Measurements from ENCODE around the gene PAM. TPM values are rescaled to one million over a fixed set of nuclear protein-coding genes. Genes with fewer than 3 reads are reported as not detected.
"Not testable (repeated sequence)": the region's sequence is repeated elsewhere in the genome, so short reads cannot be mapped to it uniquely, and the experiment has no call there.

PAM gene
- total RNA-seq, 1 donor from 2014 or later = 136 TPM

- H3K36me3 ChIP-seq = no peaks in the 10 kb centered on the region
- no peak for TF ChIP-seq POLR2A (IDR thresholded peaks at IDR 0.05)
- no peak for TF ChIP-seq CTCF (IDR thresholded peaks at IDR 0.05)
- TF ChIP-seq POLR2AphosphoS5 (IDR thresholded peaks at IDR 0.05; ENCODE audit: insufficient read depth in 1 of 2, low read depth in 1 of 2) = no peak
- H3K4me3 ChIP-seq = no peak overlapping the region
- intact Hi-C loops (cut with DNase I) = no loop called here
- no peaks in the 10 kb centered on the region for H3K4me1 ChIP-seq
- H3K27ac ChIP-seq = no peak overlapping the region
- DNase-seq (ENCODE audit: extremely low spot score in 2 of 2) = no peak
- H3K27me3 ChIP-seq = no peaks in the 10 kb centered on the region
- H3K9me3 ChIP-seq = no peaks in the 10 kb centered on the region
Observed at GRCh38 chr5:102998224-102998623, 243.1 kb downstream of the PAM start.

- DNase-seq (ENCODE audit: extremely low spot score in 2 of 2) = no peak
- intact Hi-C loops (cut with DNase I) = no loop called here
- no peak overlapping the region for H3K4me3 ChIP-seq
- TF ChIP-seq POLR2A (IDR thresholded peaks at IDR 0.05) = no peak
- no peak for TF ChIP-seq POLR2AphosphoS5 (IDR thresholded peaks at IDR 0.05; ENCODE audit: insufficient read depth in 1 of 2, low read depth in 1 of 2)
- no peak for TF ChIP-seq CTCF (IDR thresholded peaks at IDR 0.05)
- no peaks in the 10 kb centered on the region for H3K27me3 ChIP-seq
- no peak overlapping the region for H3K27ac ChIP-seq
- H3K9me3 ChIP-seq = no peaks in the 10 kb centered on the region
- no peaks in the 10 kb centered on the region for H3K4me1 ChIP-seq
- H3K36me3 ChIP-seq = no peaks in the 10 kb centered on the region
Observed at GRCh38 chr5:102999191-102999590, 244.1 kb downstream of the PAM start.

GRCh38 chr5:102999621-103000020 lies 244.5 kb downstream of the PAM start:
- DNase-seq (ENCODE audit: extremely low spot score in 2 of 2); H3K27me3 ChIP-seq; intact Hi-C loops (cut with DNase I); H3K27ac ChIP-seq; H3K4me1 ChIP-seq; H3K36me3 ChIP-seq; H3K4me3 ChIP-seq; H3K9me3 ChIP-seq: not testable (repeated sequence)

- no peak overlapping the region for H3K27ac ChIP-seq
- no peaks in the 10 kb centered on the region for H3K36me3 ChIP-seq
- TF ChIP-seq CTCF (IDR thresholded peaks at IDR 0.05) = no peak
- TF ChIP-seq POLR2A (IDR thresholded peaks at IDR 0.05) = no peak
- TF ChIP-seq POLR2AphosphoS5 (IDR thresholded peaks at IDR 0.05; ENCODE audit: insufficient read depth in 1 of 2, low read depth in 1 of 2) = no peak
- no peak overlapping the region for H3K4me3 ChIP-seq
- H3K27me3 ChIP-seq = no peaks in the 10 kb centered on the region
- H3K4me1 ChIP-seq = no peaks in the 10 kb centered on the region
- intact Hi-C loops (cut with DNase I) = no loop called here
- H3K9me3 ChIP-seq = no peaks in the 10 kb centered on the region
- no peak for DNase-seq (ENCODE audit: extremely low spot score in 2 of 2)
Observed at GRCh38 chr5:103000089-103000488, 245.0 kb downstream of the PAM start.

DNA sequence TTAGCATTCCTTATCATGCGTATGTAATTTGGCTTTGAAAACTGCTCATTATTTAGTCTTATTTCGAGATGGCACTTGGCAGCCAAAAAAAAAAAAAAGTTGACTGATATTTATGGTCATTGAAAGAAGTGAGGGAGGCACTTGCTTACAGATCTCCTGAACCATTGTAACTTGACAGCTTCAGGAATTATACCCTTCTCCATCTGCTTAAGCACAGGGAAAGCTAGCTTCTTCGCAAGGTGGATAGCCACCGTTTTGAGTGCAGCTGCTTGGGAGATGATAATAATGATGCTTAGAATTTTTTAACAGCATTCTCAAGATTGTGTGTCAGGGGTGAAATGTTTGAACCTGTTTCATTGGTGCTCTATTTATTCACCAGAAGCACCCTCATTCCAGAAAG lies 248.8 kb downstream of the PAM start:
- H3K27me3 ChIP-seq = no peaks in the 10 kb centered on the region
- no peak overlapping the region for H3K4me3 ChIP-seq
- H3K36me3 ChIP-seq = no peaks in the 10 kb centered on the region
- intact Hi-C loops (cut with DNase I) = no loop called here
- no peaks in the 10 kb centered on the region for H3K4me1 ChIP-seq
- no peak for DNase-seq (ENCODE audit: extremely low spot score in 2 of 2)
- TF ChIP-seq CTCF (IDR thresholded peaks at IDR 0.05) = no peak
- no peak for TF ChIP-seq POLR2AphosphoS5 (IDR thresholded peaks at IDR 0.05; ENCODE audit: insufficient read depth in 1 of 2, low read depth in 1 of 2)
- TF ChIP-seq POLR2A (IDR thresholded peaks at IDR 0.05) = no peak
- H3K27ac ChIP-seq = no peak overlapping the region
- no peaks in the 10 kb centered on the region for H3K9me3 ChIP-seq

- Histone ChIP-seq H3K27me3 (no peaks in the 10 kb centered on the region), H3K9me3 (no peaks in the 10 kb centered on the region), H3K4me3 (no peak overlapping the region), H3K27ac (no peak overlapping the region), H3K4me1 (no peaks in the 10 kb centered on the region), H3K36me3 (no peaks in the 10 kb centered on the region)
- TF ChIP-seq POLR2AphosphoS5 (IDR thresholded peaks at IDR 0.05; ENCODE audit: insufficient read depth in 1 of 2, low read depth in 1 of 2) = no peak
- TF ChIP-seq CTCF (IDR thresholded peaks at IDR 0.05) = no peak
- TF ChIP-seq POLR2A (IDR thresholded peaks at IDR 0.05) = no peak
- DNase-seq (ENCODE audit: extremely low spot score in 2 of 2) = no peak
- intact Hi-C loops (cut with DNase I) = no loop called here
Observed at GRCh38 chr5:103005276-103005675, 250.2 kb downstream of the PAM start.
